Measurements from ENCODE around the gene HCAR1.
"Not testable (repeated sequence)": the region's sequence is repeated elsewhere in the genome, so short reads cannot be mapped to it uniquely, and the experiment has no call there.

HCAR1 gene

DNA sequence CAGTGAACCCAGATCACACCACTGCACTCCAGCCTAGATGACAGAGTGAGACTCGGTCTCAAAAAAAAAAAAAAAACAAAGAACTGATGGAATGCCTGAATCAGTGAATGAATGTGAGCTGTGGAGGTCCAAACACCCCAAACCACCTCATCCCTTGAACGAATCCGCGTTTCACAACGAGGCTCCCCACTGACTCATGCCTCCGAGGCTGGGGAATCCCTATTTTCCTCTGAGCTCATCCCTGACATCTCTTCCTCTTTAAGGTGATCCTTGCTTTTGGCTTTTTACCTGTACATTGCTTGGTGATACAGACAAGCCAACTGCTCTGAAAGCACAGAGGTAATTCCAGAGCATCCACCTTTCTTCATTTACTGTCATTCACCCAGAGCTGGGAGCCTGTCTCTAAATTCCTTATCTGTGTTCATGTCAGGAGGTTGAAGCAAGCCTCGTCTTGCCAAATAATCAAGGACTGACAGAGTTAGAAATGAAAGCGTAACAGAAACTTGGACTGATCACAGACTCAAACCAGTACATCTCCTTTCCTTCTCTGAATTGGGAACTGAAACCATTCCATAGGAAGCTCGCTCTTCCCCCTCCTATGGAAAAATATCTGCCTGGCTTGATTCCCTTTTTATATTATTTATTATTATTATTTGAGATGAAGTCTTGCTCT lies 30.5 kb downstream of the HCAR1 start:
- H3K9me3 Mint-ChIP-seq; H3K4me3 Mint-ChIP-seq; H3K36me3 Mint-ChIP-seq (ENCODE audit: low read depth); H3K27ac Mint-ChIP-seq; H3K27me3 Mint-ChIP-seq; H3K4me1 Mint-ChIP-seq (ENCODE audit: low read depth): not testable (repeated sequence)

DNA sequence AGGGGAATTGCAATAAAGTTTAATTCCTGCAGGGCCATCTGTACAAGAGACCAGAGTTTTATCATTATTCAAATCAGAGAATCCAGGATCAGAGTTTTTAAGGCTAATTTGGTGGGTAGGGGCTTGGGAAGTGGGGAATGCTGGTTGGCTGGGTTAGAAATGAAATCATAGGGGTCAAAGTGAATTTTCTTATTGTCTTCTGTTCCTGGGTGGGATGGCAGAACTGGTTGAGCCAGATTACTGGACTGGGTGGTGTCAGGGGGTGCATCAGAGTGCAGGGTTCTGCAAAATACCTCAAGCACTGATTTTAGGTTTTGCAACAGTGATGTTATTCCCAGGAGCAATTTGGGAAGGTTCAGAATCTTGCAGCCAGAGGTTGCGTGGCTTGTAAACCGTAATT lies 33.7 kb downstream of the HCAR1 start:
- H3K9me3 Mint-ChIP-seq; H3K27ac Mint-ChIP-seq; H3K4me1 Mint-ChIP-seq (ENCODE audit: low read depth); H3K36me3 Mint-ChIP-seq (ENCODE audit: low read depth); H3K27me3 Mint-ChIP-seq; H3K4me3 Mint-ChIP-seq: not testable (repeated sequence)

DNA sequence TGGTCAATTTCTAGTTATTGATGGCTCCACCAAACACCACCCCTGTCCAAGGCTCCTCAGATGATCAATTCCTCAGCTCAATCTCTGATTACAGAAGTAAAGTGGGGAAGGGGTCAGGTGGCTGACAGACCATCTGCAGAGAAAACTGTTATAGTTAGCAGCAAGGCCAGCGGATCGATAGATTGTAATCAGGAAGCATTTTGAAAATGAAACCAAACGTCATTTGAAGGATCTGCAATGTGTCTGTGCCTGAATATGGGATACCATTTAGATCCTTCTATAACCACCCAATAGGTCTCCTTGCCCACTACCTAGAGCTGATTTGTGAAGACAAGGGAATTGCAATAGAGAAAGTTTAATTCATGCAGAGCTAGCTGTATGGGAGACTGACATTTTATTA lies 39.1 kb downstream of the HCAR1 start:
- Mint-ChIP-seq H3K4me1 (ENCODE audit: low read depth) (no peaks in the 10 kb centered on the region), H3K27me3 (no peaks in the 10 kb centered on the region), H3K9me3 (no peaks in the 10 kb centered on the region), H3K27ac (no peak overlapping the region), H3K36me3 (ENCODE audit: low read depth) (no peaks in the 10 kb centered on the region), H3K4me3 (no peak overlapping the region)

DNA sequence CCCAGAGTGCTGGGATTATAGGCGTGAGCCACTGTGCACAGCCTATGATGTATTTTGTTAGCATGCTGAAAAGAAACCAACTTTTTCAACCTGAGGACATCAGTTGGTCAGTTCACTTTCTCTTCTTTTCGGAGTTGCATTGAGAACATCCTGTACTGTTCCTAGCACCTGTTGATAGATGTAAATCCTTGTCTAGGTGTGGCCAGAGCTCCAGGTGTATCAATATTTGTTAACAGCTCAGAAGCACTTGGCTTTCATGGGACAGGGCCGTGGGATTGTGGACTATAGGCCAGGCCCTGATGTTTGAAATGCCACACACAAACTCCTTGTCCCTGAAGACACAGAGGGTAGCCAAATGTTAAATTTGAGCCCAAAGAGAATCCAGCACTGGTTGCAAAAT lies 42.4 kb downstream of the HCAR1 start:
- Mint-ChIP-seq H3K4me1 (ENCODE audit: low read depth) (no peaks in the 10 kb centered on the region), H3K27ac (no peak overlapping the region), H3K36me3 (ENCODE audit: low read depth) (no peaks in the 10 kb centered on the region), H3K4me3 (no peak overlapping the region), H3K9me3 (no peaks in the 10 kb centered on the region), H3K27me3 (no peaks in the 10 kb centered on the region)

DNA sequence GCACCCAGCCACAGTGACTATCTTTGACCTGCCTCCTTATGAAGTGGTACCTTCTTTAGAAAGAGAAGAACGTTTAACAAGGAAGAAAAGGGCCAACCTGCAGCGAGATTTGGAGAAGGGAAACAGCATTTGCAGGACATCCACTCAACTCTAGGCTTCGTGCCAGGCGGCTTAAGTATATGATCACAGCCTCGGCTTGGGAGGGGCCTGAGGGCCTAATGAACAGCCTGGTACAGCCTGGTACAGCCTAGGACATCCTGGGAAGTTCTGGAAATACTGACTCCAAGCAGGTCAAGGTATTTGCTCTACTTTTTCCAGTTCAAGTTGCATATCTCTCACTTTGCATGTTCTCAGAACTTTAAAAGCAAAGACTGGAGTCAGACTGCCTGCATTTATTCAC lies 43.6 kb downstream of the HCAR1 start:
- Mint-ChIP-seq H3K9me3 (no peaks in the 10 kb centered on the region), H3K27me3 (no peaks in the 10 kb centered on the region), H3K36me3 (ENCODE audit: low read depth) (no peaks in the 10 kb centered on the region), H3K4me1 (ENCODE audit: low read depth) (no peaks in the 10 kb centered on the region), H3K27ac (no peak overlapping the region), H3K4me3 (no peak overlapping the region)

DNA sequence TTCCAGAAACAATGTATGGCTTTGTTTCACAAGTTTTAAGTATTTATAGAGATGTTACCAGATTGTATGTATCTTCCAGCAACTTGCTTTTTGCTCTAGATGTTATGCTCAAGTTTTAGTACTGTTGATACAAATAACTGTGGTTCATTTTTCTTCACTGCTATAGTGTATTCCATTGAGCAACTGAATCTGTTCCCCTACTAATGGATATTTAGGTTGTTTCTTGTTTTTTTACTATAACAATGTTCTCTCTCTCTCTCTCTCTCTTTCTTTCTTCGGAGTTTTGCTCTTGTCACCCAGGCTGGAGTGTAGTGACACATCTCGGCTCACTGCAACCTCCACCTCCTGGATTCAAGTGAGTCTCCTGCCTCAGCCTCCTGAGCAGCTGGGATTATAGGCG lies 44.1 kb downstream of the HCAR1 start:
- H3K36me3 Mint-ChIP-seq (ENCODE audit: low read depth), result no peaks in the 10 kb centered on the region
- no peaks in the 10 kb centered on the region for H3K27me3 Mint-ChIP-seq
- H3K9me3 Mint-ChIP-seq, result no peaks in the 10 kb centered on the region
- H3K4me1 Mint-ChIP-seq (ENCODE audit: low read depth), result no peaks in the 10 kb centered on the region
- no peak overlapping the region for H3K27ac Mint-ChIP-seq
- H3K4me3 Mint-ChIP-seq, result no peak overlapping the region

DNA sequence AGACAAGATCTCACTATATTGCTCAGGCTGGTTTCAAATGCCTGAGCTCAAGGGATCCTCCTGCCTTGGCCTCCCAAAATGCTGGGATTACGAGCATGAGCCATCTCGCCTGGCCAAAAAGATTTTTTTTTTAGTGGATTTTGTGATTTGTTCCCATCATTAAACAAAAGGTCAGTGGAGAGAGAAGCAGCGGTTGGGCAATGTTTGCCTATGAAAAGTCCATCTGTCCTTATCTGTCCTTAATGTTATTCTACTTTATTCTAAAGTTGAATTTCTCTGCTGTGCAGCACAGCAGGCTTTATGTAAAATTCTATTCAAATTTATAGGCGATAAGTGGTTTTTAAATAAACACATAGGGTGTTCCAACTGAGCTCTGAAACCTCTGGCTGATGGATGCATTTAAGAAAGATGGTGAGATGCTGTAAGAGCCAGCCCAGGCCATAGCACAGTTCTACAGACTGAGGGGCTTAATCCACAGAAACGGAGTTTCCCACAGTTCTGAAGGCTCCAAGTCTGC lies 46.3 kb downstream of the HCAR1 start:
- Mint-ChIP-seq H3K4me1 (ENCODE audit: low read depth) (no peaks in the 10 kb centered on the region), H3K4me3 (no peak overlapping the region), H3K27me3 (no peaks in the 10 kb centered on the region), H3K36me3 (ENCODE audit: low read depth) (no peaks in the 10 kb centered on the region), H3K9me3 (no peaks in the 10 kb centered on the region), H3K27ac (no peak overlapping the region)

DNA sequence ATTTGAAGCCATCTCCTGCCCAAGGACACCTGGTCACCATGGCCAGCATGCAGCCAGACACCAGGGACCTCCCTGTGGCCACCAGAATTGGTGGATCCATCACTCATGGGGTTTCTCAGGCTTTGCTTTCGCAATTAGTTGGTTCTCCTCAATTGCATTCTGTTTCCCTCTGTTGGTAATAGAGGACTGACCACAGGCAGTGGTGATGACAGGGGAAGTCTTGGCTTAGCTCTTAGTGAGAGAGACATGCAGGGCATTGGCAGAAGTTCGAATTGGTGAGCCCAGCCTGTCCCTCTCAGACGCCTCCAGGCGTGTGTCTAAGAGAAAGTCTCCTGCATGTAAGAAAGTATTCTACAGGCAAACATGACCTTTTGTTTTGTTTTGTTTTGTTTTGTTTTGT lies 48.8 kb downstream of the HCAR1 start:
- Mint-ChIP-seq H3K27ac (no peak overlapping the region), H3K27me3 (no peaks in the 10 kb centered on the region), H3K36me3 (ENCODE audit: low read depth) (no peaks in the 10 kb centered on the region), H3K4me1 (ENCODE audit: low read depth) (no peaks in the 10 kb centered on the region), H3K4me3 (no peak overlapping the region), H3K9me3 (no peaks in the 10 kb centered on the region)

DNA sequence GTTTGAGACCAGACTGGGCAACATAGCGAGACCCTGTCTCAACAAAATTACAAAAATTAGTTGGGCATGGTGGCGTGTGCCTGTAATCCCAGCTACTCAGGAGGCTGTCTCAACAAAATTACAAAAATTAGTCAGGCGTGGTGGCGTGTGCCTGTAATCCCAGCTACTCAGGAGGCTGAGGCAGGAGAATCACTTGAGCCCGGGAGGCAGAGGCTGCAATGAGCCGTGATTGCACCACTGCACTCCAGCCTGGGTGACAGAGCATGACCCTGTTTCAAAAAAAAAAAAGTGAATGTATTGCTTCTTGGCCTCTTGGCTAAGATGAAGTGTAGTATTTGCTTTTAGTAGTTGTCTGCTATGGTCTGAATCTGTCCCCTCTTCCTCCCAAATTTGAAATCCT lies 49.7 kb downstream of the HCAR1 start:
- H3K4me1 Mint-ChIP-seq (ENCODE audit: low read depth); H3K27me3 Mint-ChIP-seq; H3K9me3 Mint-ChIP-seq; H3K27ac Mint-ChIP-seq; H3K4me3 Mint-ChIP-seq; H3K36me3 Mint-ChIP-seq (ENCODE audit: low read depth): not testable (repeated sequence)

DNA sequence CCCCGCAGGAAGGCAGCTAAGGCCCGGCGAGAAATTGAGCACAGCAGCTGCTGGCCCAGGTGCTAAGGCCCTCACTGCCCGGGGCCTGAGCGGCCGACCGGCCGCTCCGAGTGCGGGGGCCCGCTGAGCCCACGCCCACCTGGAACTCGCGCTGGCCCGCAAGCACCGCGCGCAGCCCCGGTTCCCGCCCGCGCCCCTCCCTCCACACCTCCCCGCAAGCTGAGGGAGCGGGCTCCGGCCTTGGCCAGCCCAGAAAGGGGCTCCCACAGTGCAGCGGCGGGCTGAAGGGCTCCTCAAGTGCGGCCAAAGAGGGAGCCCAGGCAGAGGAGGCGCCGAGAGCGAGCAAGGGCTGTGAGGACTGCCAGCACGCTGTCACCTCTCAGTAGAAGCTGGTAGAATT lies 53.9 kb downstream of the HCAR1 start:
- H3K27me3 Mint-ChIP-seq; H3K36me3 Mint-ChIP-seq (ENCODE audit: low read depth); H3K4me3 Mint-ChIP-seq; H3K27ac Mint-ChIP-seq; H3K9me3 Mint-ChIP-seq; H3K4me1 Mint-ChIP-seq (ENCODE audit: low read depth): not testable (repeated sequence)
